ENCODE results near the gene TSC2.

Gene TSC2

DNA sequence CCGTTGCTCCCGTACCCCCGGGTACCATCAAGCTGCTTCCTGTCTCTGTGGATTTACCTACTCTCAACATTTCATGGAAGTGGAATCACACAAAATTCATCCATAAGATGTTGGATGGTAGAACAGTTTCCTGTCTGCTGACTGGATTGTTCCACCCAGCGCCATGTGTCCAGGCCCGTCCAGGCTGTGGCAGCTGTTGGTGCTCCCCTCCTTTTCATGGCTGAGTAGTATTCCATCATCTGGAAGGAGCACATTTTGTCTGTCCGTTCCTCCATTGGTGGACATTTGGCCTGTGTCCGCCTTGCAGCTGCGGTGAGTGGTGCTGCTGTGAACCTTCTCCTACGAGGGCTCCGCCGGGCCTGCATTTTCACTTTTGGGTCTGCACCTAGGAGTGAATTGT lies 18.4 kb downstream of the TSC2 start:
- DNase-seq (ENCODE audit: low read depth in 1 of 2, low spot score in 1 of 2): no peak

DNA sequence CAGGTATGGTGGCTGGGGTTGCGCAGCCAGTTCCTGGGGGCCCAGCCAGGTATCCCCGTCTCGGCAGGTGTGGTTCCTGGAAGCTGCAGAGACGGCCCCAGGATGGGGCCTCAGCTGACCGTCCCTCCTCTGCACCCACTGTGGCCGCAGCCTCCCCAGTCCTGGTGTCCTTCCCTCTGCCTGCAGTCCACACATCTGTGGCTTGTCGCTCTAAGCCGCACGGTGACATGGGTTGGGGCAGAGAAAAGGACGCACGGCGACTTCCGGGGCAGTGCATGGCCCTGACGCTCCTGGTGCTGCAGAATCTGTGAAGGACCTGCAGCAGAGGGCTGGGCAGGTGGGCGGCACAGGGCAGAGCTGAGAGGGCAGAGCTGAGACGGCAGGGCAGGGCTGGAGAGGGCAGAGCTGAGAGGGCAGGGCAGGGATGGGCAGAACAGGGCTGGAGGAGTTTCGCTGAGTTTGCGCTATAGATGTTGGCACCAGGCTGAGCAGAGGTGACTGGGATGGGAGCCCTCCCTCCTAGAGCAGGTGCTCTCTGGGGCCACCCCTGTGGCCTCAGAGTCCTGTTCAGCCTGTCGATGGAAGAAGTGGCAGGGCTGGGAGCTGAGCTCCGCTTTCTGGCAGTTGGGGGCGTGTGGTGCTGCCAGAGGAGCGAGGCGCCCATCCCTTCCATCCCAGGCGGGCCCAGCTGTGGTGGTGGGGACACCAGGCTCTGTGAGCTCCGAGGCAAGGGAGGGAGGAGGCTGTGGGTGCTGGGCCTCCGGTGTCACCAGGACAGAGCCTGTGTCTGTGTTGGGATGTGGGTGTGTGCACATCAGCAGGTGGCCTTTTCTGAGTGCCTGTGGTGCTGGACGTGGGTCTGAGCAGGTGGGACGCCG lies 23.0 kb downstream of the TSC2 start:
- DNase-seq (ENCODE audit: low read depth in 1 of 2, low spot score in 1 of 2): no peak

DNA sequence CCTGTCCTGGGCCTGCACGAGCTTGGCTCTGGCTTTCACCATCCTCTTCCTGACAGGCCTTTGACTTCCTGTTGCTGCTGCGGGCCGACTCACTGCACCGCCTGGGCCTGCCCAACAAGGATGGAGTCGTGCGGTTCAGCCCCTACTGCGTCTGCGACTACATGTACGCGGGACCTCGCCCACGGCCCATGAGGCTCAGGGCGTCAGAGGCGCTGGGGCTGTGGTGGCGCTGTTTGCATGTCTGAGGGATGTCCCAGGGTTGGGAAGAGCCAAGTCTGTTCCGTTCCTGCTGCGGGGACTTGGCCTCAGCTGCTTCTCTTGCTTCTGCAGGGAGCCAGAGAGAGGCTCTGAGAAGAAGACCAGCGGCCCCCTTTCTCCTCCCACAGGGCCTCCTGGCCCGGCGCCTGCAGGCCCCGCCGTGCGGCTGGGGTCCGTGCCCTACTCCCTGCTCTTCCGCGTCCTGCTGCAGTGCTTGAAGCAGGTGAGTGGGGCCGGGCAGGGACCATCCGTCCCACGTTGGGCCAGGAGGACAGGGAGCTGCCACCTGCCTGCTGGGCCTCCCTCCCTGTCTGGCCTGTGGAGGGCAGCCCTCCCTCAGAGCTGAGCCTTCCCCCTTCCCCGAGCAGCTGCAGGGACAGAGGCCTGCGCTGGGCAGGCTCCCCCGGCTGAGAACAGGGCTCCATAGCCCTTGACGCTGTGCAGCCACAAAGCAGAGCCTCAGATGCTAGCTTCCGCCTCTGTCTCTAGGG lies 23.8 kb downstream of the TSC2 start:
- DNase-seq (ENCODE audit: low read depth in 1 of 2, low spot score in 1 of 2): no peak

DNA sequence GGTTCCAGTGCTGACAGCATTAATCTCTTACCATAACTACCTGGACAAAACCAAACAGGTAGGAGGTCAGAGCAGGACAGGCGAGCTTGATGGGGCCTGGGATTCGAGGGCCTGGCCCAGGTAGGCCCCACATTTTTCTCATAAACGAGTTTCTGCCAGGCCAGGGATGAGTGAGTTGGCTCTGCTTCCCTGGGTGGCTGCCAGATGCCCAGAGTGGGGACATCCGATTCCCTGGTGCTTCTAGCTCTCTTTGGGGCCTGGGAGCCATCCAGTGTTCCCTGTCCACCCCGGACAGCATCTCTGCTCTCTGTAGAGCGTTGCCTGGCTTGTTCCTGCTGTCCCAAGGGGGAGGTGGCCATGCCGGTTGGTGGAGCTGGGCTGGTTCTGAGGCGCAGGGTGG lies 25.1 kb downstream of the TSC2 start:
- DNase-seq (ENCODE audit: low read depth in 1 of 2, low spot score in 1 of 2): no peak

DNA sequence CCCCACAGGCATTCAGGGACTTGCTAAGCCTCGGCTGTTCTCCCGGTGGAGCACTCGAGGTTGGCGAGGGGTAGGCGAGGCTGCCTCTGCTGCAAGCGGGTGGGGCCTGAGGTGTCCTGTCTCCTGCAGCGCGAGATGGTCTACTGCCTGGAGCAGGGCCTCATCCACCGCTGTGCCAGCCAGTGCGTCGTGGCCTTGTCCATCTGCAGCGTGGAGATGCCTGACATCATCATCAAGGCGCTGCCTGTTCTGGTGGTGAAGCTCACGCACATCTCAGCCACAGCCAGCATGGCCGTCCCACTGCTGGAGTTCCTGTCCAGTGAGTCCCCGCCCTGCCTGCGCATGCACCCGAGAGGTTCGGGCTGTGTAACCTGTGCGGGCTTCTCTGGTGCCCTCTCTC lies 26.3 kb downstream of the TSC2 start:
- no peak for DNase-seq (ENCODE audit: low read depth in 1 of 2, low spot score in 1 of 2)

DNA sequence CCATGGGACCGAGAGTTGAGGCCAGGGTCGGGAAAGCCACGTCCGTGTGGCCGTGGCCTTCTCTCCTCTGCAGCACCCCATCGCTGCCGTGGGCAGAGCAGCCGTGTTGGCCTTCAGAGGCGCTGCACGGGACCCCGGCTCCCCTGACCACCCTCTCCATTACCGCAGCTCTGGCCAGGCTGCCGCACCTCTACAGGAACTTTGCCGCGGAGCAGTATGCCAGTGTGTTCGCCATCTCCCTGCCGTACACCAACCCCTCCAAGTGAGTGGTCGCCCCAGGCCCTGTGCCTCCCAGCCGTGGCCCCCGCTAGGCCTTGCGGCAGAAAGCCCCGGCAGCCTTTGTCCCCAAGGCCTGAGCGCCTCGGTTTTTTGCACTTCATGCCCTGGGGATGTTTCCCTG lies 27.8 kb downstream of the TSC2 start:
- no peak for DNase-seq (ENCODE audit: low read depth in 1 of 2, low spot score in 1 of 2)

DNA sequence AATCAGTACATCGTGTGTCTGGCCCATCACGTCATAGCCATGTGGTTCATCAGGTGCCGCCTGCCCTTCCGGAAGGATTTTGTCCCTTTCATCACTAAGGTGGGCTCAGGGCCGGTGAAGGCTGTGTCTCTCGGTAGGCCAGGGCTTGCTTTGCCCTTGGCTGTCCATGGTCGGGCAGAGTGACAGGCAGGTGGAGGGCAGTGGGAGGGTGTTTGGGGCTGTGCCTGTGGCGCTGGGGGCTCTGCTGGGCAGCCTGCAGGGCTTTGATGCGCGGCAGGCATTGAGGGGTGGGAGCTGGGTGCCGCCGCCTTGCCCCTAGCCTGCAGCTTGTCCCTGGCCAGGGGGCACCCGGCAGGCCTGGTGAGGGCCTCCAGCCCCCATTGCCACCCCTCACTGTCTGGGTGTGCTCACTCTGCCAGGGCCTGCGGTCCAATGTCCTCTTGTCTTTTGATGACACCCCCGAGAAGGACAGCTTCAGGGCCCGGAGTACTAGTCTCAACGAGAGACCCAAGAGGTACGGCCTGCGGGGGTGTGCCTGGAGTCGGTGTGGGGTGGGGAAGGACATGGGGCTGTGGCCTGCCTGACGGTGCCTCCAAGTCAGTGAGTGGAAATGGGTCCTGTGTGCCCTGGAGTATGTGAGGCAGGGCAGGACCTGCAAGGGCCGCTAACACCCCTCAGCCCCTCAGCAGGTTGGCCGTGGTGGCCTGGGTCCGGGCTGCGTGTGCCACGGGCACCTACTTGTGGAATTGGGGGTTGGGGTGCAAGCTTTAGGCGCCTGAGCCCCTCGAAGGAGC lies 28.5 kb downstream of the TSC2 start:
- no peak for DNase-seq (ENCODE audit: low read depth in 1 of 2, low spot score in 1 of 2)

DNA sequence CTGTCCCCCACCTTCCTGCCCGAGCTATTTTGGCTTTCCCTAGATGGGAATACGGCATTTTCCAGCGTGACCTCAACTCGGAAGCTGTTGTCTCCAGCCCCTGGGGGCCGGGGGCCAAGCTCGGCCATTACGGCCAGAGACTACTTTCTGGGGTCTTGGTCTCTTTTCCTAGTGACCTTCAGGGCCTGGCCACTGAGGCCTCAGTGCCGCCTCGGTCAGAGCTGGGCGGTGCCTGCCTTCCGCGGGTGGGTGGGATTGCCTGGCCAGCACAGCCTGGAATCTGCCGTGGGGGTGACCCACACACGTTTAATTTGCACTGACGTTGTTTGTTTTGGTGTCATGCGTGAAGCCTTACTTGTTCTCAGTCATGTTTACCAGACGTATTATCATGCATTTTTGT lies 29.2 kb downstream of the TSC2 start:
- DNase-seq (ENCODE audit: low read depth in 1 of 2, low spot score in 1 of 2): no peak

DNA sequence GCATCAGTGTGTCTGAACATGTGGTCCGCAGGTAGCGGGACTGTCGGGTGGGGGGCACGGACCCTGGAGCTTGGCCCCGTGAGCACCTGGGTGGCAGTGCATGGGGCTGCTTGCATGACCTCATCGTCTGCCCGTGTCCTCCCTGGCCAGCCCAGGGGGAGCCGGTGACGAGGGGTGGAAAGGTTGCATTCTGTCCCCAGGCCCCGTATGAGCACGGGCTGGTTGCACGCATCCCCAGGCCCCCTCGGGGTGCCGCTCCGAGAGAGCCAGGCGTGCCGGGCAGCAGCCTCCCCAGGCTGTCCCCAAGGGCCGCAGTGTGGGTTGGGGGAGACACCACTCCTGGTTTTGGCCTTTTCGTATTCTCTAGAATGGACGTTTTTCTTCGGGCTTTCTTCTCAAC lies 29.9 kb downstream of the TSC2 start:
- DNase-seq (ENCODE audit: low read depth in 1 of 2, low spot score in 1 of 2): no peak

DNA sequence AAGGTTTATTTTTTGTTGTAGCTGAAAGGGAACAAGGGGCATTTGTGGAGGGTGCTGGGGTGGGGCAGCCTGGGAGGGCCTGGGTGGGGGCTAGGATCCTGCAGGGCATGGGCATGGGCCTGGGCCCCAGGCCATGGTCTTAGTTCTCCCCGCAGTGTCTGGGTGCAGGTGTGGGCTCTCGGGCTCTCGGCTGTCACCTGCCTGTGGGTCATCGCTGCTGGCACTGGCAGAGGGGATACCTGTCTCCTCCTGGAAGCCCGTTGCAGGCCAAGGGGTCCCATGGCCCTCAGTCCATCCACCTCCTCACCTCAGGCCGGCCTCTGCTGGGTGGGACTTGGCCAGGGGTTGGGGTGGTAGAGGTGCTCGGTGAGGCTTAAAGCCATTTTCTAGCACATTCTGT lies 30.3 kb downstream of the TSC2 start:
- no peak for DNase-seq (ENCODE audit: low read depth in 1 of 2, low spot score in 1 of 2)

DNA sequence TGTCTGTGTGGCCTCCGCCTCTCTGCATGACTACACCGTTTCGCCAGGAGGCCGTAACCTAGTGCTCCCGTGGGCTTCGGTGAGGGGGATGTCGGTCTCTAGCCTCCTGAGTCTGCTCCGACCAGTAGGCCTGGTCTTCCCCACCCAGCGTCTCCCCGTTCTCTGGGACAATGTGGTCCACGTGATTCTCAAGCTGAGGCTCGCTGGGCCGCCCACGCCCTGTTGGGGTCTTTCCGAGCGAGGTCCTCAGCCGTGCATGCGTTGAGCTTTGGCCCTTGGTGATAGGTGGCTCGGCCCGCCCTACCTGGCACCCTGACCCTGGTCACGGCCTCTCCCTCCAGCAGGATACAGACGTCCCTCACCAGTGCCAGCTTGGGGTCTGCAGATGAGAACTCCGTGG lies 30.9 kb downstream of the TSC2 start:
- DNase-seq (ENCODE audit: low read depth in 1 of 2, low spot score in 1 of 2): no peak

DNA sequence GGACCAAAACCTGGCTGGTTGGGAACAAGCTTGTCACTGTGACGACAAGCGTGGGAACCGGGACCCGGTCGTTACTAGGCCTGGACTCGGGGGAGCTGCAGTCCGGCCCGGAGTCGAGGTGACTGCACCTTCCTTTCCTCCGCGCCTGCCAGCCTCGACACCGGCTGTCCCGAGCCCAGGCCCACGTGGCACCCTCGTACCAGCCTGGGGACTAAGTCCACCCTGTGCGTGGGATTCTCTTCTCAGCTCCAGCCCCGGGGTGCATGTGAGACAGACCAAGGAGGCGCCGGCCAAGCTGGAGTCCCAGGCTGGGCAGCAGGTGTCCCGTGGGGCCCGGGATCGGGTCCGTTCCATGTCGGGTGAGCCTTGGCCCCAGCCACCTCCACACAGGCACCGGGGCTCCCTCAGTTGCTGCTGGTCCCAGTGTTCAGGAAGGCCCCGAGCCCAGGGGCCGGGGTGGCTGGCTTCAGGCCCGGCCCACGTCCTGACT lies 31.6 kb downstream of the TSC2 start:
- no peak for DNase-seq (ENCODE audit: low read depth in 1 of 2, low spot score in 1 of 2)

DNA sequence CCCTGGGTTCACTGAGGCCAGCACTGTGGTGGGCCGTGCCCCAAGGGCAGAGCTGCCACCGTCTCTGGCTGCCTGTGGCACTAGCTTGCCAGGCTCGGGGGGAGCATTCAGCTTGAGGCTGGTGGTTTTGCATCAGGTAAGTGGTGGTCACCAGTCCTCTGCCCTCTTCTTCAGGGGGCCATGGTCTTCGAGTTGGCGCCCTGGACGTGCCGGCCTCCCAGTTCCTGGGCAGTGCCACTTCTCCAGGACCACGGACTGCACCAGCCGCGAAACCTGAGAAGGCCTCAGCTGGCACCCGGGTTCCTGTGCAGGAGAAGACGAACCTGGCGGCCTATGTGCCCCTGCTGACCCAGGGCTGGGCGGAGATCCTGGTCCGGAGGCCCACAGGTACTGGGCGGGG lies 32.2 kb downstream of the TSC2 start:
- DNase-seq (ENCODE audit: low read depth in 1 of 2, low spot score in 1 of 2): no peak

DNA sequence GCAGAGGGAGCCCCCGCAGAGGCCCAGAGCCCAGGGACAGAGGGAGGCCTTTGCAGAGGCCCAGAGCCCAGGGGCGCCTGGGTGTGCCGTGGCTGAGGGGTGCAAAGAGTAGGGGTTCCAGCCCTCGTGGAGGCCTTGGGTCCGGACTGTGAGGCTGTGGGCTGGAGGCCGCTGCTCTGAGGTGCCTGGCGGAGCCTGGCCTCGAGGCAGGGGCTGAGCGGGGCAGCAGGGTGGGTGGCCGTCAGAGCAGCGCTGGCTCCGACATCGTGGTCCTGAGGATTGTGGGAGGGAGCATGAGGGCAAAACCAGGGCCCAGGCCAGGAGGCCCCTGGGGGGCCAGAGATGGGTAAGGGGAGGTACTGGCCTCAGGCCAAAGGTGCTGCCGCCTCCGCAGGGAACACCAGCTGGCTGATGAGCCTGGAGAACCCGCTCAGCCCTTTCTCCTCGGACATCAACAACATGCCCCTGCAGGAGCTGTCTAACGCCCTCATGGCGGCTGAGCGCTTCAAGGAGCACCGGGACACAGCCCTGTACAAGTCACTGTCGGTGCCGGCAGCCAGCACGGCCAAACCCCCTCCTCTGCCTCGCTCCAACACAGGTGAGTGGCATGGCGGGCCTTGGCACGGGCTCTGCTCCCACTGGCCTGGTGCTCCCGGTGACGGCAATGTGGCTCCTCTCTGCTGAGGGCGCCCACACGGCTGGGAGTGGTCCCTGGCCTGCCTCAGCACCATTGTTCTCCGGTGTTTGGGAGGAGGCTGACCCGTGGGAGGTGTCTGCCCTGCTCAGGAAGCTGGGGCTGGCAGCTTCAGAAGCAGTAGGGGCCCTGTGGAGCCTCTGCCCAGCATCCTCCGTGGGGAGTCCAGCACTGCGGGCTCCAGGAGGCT lies 33.7 kb downstream of the TSC2 start:
- DNase-seq (ENCODE audit: low read depth in 1 of 2, low spot score in 1 of 2): no peak

DNA sequence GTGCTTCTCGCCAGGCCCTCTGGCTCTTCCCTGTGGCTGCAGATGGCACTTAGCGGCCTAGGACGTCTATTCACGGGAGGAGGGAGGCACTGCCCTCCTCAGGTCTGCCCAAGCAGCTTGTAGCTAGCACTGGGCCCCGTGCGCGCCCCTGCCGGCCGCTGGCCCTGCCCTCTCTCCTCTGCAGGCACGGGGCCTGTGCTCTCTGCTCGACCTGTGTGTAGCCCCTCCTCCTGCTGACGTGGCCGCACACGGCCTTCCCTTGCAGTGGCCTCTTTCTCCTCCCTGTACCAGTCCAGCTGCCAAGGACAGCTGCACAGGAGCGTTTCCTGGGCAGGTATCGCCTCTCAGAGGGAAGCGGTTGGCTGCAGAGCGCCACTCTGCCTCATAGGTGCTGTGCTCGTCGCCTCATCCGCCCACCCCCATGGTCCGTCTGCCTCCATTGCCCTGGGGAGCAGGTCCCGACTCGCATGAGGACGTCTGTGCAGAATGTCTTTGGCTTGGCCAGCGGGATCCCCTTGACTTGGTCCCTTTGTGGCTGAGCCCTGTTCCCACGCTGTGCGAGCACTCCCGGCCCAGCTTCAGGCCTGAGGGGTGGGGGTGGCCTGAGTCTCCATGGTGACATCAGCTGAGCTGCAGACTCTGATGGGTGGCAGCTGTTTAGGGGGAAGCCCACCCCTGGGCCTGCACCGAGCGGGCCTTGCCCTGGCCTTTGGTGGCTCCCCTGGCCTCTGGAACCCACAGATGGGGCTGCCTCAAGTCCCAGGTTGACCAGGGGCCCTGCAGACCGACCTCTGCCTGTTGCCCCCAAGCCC lies 34.6 kb downstream of the TSC2 start:
- no peak for DNase-seq (ENCODE audit: low read depth in 1 of 2, low spot score in 1 of 2)

DNA sequence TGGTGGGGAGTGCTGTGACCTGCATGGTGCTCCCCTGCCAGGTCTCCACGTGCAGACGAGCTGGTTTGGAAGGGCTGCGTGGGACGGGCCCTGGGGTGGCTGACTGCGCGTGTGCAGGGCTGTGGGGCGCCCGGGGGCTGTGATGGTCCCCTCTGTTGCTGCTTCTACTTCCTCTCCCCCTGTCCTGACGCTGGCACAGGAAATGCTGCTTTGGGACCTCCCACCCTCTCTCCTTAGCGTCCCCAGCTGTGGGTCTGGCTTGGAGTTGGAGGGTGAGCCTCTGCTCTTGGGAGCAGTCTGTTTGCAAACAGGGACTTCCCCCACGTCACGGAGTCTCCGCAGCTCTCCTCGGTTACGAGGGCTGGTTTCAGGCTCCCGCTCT lies 35.2 kb downstream of the TSC2 start:
- DNase-seq (ENCODE audit: low read depth in 1 of 2, low spot score in 1 of 2): no peak

DNA sequence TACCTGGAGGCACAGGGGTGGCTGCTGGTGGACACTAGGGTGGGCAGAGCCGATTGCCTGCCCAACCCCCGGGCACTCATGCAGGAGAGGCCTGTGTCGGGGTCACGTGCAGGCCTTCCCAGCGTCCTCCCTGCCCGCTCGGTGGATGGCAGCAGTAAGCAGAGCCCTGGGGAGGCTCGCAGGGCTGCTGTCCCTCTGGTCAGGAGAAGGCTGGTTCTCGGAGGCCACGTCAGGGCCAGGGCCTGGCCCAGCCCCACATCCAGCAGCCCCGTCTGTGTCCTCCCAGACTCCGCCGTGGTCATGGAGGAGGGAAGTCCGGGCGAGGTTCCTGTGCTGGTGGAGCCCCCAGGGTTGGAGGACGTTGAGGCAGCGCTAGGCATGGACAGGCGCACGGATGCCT lies 35.6 kb downstream of the TSC2 start:
- DNase-seq (ENCODE audit: low read depth in 1 of 2, low spot score in 1 of 2): no peak

DNA sequence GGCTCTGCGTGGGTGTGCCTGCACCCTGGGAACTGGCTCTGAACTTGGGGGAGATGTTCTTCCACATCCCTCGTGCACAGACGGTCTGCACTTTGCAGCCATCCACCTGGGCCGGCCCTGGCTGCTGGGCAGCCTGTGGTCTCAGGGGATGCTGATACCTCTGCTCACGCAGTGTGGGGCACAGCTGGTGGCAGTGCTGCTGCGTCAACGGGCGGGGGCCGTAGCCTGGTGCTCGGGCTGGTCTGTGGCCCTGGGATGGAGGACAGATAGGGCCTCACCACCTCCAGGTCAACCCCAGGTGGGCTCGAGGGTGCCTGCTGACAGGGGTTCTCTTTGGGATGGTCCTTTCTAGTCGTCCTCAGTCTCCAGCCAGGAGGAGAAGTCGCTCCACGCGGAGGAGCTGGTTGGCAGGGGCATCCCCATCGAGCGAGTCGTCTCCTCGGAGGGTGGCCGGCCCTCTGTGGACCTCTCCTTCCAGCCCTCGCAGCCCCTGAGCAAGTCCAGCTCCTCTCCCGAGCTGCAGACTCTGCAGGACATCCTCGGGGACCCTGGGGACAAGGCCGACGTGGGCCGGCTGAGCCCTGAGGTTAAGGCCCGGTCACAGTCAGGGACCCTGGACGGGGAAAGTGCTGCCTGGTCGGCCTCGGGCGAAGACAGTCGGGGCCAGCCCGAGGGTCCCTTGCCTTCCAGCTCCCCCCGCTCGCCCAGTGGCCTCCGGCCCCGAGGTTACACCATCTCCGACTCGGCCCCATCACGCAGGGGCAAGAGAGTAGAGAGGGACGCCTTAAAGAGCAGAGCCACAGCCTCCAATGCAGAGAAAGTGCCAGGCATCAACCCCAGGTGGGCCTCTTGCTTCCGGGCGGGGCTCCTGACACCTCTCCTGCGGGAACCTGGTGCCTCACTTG lies 36.3 kb downstream of the TSC2 start:
- DNase-seq (ENCODE audit: low read depth in 1 of 2, low spot score in 1 of 2): no peak
